Colon (tissue), 2 donors: ENCODE measurements around the gene DLGAP4.
"Not testable (repeated sequence)": the region's sequence is repeated elsewhere in the genome, so short reads cannot be mapped to it uniquely, and the experiment has no call there.

ENCODE experiments used
- FAIRE-seq: peaks from 2 replicates; lab custom pipeline; 2012; peaks lifted over from hg19 to GRCh38; lab: Jason Lieb, UNC
- donor health status: control.
- donor health status: control.

The DLGAP4 gene

DNA sequence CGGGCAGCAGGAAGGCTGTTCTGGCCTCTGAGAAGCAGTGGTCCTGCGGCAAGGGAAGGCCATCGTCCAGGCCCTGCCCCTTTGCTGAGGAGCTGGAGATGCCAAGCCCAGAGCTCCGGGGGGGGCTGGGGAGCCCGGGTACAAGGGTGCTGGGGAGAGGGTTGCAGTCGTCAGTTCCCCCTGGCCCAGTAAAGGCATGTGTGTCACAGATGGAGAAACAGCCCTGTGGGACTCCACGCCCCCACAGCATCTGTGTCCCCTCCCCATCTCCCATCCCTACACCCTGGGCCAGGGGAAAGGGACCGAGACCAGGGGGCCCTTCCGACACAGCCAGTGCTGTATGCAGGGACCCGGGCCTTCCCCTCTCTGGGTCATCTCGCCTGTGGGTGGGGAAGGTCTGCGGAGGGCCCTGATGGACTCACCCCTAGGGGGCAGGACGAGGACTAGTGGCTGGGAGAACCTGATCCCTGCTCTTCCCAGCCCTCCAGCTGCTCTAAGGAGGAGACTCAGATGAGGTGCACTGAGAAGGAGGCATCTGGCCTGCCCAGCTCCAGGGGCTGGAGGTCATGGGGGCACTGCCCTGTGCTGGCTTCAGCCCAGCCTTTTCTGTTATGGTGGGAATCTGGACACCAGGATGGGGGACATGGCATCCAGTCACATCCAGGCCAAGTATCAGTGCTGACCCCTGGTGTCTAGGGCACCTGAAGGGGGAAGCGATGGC, 235.8 kb downstream of the DLGAP4 start:
- FAIRE-seq: no peak

GRCh38 chr20:36542516-36543183, 236.5 kb downstream of the DLGAP4 start:
- FAIRE-seq: no peak

DNA sequence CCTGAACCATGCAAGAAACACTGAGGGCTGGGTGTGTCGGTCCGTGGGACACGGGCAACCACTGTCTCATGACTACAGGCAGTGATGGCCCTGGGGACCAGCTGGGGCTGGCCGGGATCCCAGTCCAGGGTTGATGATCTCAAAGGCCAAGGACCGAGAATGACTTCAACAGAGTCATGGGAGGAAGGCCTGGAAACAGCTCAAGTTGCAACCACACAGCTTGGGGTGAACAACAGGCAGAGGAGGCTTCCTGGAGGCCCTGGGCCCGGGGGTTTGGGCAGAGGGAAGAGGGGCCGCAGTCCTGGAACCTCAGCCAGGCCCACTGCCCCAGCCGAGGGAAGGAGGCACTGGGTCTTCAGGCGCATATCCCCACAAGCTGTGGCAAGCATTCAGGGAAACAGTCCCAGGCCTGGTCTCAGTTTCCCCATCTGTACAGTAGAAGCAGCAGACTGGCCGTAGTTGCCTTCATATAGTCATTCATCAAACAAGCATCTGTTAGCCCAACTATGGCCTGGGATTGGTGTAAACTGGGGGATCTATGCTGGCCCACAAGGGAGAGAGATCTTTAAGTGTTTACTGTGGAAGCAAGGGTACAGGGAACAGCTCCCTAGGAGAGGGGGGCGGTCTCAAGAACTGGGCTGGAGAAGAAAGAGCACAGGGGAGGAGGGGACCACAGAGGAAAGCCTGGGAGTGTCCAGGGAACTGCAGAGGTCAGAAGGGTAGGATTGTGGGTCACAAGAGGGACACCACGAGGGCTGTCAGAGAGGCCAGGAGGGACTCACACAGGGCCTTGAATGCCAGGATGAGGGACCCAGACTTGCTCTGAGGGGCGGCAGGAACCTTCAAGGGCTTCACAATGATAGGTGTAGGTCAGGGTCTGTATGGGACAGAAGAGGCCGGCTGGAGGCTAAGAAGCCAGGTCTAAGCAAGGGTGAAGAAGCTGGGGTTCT, 237.3 kb downstream of the DLGAP4 start:
- no peak for FAIRE-seq

DNA sequence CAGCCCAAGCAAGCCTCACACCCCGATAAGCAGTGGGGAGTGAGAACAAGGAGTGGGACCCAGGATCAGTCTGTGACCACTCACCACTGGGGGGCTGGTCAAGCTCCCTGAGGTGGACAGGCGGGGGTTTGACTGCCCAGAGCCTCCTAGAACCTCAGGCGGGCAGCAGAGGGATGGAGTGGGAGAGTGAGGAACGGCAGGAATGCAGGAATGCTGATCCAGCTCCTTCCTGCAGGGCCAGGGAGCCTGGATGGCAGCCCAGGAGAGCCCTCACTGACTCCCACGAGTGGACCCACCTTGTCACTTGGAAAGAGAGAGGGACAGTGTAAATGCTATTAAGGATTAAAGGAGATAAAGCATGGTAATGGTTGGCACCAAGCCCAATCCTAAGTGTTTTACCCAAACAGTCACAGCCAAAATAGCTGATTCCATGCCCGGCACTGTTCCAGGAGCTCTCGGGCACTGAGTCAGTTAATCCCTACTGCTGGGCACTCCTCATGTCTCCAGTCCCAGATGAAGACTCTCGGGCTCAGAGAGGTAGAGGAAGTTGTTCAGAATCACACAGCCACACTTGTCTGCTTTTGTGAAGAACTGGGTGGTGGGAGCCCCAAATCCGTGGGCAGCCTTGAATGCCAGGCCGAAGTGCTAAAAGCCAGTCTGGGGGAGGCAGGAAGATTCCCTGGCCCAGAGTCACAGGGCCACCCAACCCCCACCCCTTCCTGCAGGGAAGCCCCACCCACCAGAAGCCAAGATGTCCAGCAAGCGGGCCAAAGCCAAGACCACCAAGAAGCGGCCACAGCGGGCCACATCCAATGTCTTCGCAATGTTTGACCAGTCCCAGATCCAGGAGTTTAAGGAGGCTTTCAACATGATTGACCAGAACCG, 238.2 kb downstream of the DLGAP4 start:
- no peak for FAIRE-seq

DNA sequence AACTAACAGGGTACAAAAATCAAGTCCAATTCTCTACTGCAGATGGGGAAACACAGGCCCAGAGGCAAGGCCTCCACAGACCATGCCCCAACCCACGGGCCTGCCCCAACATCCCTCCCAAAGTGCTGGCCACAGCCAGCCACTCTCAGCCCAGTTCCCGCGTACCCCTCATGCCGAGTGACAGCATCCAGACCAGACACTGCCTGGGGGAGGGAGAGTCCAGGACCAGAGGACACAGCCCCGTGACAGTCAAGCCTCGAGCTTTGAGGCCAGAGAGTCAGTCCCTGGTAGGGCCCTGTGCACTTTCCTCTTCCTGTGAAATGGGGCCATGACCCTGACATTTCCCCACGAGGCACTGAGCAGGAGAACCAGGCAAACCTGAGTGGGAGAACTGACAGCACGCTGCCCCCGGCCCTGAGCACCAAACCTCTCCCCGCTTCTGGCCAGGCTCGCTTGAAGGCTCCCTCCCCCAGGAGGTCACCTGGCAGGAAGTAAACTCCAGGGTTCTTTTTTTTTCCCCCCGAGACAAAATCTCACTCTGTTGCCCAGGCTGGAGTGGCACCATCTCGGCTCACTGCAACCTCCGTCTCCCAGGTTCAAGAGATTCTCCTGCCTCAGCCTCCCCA, 240.1 kb downstream of the DLGAP4 start:
- no peak for FAIRE-seq

- no peak for FAIRE-seq
Observed at GRCh38 chr20:36547186-36548005, 241.3 kb downstream of the DLGAP4 start.

- FAIRE-seq: no peak
Observed at GRCh38 chr20:36548006-36548315, 241.8 kb downstream of the DLGAP4 start.

DNA sequence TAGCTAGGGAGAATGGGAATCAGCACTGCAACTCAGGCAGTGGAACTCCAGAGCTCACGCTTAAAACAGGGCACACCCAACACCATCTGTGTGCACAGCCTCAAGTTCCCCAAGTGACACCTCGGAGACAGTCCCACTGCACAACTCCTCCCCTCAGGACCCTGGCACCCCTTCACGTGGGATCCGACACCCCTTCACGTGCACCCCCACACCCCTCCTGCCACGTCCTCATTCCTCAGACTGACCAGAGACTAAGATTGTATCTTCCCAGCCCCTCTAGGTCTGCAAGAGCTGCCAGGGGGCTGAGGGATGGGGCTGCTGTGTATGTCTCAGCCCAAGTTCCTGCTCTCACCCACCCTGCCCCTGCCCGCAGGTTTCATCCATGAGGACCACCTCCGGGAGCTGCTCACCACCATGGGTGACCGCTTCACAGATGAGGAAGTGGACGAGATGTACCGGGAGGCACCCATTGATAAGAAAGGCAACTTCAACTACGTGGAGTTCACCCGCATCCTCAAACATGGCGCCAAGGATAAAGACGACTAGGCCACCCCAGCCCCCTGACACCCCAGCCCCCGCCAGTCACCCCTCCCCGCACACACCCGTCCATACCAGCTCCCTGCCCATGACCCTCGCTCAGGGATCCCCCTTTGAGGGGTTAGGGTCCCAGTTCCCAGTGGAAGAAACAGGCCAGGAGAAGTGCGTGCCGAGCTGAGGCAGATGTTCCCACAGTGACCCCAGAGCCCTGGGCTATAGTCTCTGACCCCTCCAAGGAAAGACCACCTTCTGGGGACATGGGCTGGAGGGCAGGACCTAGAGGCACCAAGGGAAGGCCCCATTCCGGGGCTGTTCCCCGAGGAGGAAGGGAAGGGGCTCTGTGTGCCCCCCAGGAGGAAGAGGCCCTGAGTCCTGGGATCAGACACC, 242.8 kb downstream of the DLGAP4 start:
- FAIRE-seq: no peak

GRCh38 chr20:36549628-36549941, 243.4 kb downstream of the DLGAP4 start:
- no peak for FAIRE-seq

- no peak for FAIRE-seq
Observed at GRCh38 chr20:36549942-36550789, 244.0 kb downstream of the DLGAP4 start.

DNA sequence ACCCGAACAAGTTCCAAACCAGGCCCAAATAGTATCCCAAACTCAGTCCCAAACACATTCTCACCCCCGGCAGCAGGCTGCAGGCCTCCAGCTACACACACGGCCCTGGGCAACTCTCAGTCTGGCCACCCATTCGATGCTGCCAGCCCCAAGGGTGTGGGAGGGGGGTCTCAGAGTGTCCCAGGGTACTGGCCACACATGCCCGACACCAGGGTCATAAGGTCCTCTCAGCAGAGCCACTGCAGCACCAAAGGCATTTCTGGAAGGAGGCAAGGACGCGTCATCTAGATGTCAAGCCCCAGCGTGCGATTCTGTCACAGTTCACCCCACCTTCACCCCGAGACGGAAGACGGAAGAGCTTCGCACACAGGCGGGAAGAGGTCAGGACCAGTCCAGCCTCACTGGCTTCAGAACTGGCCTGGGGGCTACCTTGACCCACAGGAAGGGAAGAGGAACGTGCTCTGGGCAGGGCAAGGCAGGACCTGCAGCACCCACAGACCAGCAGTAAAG, 244.7 kb downstream of the DLGAP4 start:
- no peak for FAIRE-seq

GRCh38 chr20:36555248-36555647, 249.1 kb downstream of the DLGAP4 start:
- FAIRE-seq: no peak

GRCh38 chr20:36562724-36563123, 256.6 kb downstream of the DLGAP4 start:
- no peak for FAIRE-seq

GRCh38 chr20:36563374-36563773, 257.2 kb downstream of the DLGAP4 start:
- no peak for FAIRE-seq

DNA sequence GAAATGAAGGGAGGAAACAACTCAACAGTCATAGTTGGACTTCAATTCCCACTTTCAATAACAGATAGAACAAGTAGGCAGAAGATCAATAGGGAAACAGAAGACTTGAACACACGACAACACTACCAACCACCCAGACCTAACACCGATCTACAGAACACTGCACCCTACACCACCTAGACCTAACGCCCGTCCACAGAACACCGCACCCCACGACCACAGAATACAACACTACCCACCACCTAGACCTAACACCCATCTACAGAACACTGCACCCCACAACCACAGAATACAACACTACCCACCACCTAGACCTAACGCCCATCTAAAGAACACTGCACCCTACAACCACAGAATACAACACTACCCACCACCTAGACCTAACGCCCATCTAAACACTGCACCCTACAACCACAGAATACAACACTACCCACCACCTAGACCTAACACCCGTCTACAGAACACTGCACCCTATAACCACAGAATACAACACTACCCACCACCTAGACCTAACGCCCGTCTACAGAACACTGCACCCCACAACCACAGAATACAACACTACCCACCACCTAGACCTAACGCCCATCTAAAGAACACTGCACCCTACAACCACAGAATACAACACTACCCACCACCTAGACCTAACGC, 258.1 kb downstream of the DLGAP4 start:
- FAIRE-seq: not testable (repeated sequence)

DNA sequence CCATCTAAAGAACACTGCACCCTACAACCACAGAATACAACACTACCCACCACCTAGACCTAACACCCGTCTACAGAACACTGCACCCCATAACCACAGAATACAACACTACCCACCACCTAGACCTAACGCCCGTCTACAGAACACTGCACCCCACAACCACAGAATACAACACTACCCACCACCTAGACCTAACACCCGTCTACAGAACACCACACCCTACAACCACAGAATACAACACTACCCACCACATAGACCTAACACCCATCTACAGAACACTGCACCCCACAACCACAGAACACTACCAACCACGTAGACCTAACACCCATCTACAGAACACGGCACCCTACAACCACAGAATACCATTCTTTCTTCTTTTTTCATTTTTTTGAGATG, 258.6 kb downstream of the DLGAP4 start:
- not testable (repeated sequence) for FAIRE-seq

GRCh38 chr20:36565520-36565919, 259.4 kb downstream of the DLGAP4 start:
- no peak for FAIRE-seq
